IPS-18c (cell line): ENCODE results near the gene MUSTN1.

Experiments used
- H3K4me3 ChIP-seq: 2 replicates; pipeline ENCODE4 v1.7.0; 2013; ENCODE audit warnings: low read depth, mild to moderate bottlenecking, low read length, moderate library complexity; ENCODE audit not compliant: insufficient read depth
- H3K9me3 ChIP-seq: one replicate; pipeline ENCODE4 v1.6.1; 2013; ENCODE audit warnings: mild to moderate bottlenecking, low read length, moderate library complexity; ENCODE audit not compliant: control insufficient read depth, insufficient read depth

The MUSTN1 gene

GRCh38 chr3:52824037-52824436 lies 10.8 kb downstream of the MUSTN1 start:
- no peaks in the 10 kb centered on the region for H3K9me3 ChIP-seq

GRCh38 chr3:52822363-52822762 lies 12.5 kb downstream of the MUSTN1 start:
- Histone ChIP-seq H3K4me3 (no peak overlapping the region), H3K9me3 (no peaks in the 10 kb centered on the region)

More at GRCh38 chr3:52824037-52824436, 10.8 kb downstream of the MUSTN1 start:
- H3K4me3 ChIP-seq = no peak overlapping the region

GRCh38 chr3:52820736-52821135 lies 14.1 kb downstream of the MUSTN1 start:
- Histone ChIP-seq H3K4me3 (no peak overlapping the region), H3K9me3 (no peaks in the 10 kb centered on the region)

GRCh38 chr3:52819936-52820335 lies 14.9 kb downstream of the MUSTN1 start:
- Histone ChIP-seq H3K4me3 (no peak overlapping the region), H3K9me3 (no peaks in the 10 kb centered on the region)

GRCh38 chr3:52817860-52818259 lies 17.0 kb downstream of the MUSTN1 start:
- Histone ChIP-seq H3K4me3 (no peak overlapping the region), H3K9me3 (no peaks in the 10 kb centered on the region)

- H3K4me3 ChIP-seq = no peak overlapping the region
- no peaks in the 10 kb centered on the region for H3K9me3 ChIP-seq
Observed at GRCh38 chr3:52817221-52817620, 17.6 kb downstream of the MUSTN1 start.

GRCh38 chr3:52816654-52817053 lies 18.2 kb downstream of the MUSTN1 start:
- no peak overlapping the region for H3K4me3 ChIP-seq
- no peaks in the 10 kb centered on the region for H3K9me3 ChIP-seq

- no peak overlapping the region for H3K4me3 ChIP-seq
- no peaks in the 10 kb centered on the region for H3K9me3 ChIP-seq
Observed at GRCh38 chr3:52816199-52816598, 18.6 kb downstream of the MUSTN1 start.

- Histone ChIP-seq H3K9me3 (no peaks in the 10 kb centered on the region), H3K4me3 (no peak overlapping the region)
Observed at GRCh38 chr3:52813810-52814209, 21.0 kb downstream of the MUSTN1 start.

GRCh38 chr3:52811452-52812011 lies 23.3 kb downstream of the MUSTN1 start:
- no peak overlapping the region for H3K4me3 ChIP-seq
- H3K9me3 ChIP-seq = no peaks in the 10 kb centered on the region

- H3K9me3 ChIP-seq = no peaks in the 10 kb centered on the region
- H3K4me3 ChIP-seq = no peak overlapping the region
Observed at GRCh38 chr3:52810923-52811322, 23.9 kb downstream of the MUSTN1 start.

GRCh38 chr3:52809662-52810377 lies 25.0 kb downstream of the MUSTN1 start:
- Histone ChIP-seq H3K4me3 (no peak overlapping the region), H3K9me3 (no peaks in the 10 kb centered on the region)

- Histone ChIP-seq H3K9me3 (no peaks in the 10 kb centered on the region), H3K4me3 (no peak overlapping the region)
Observed at GRCh38 chr3:52809149-52809548, 25.7 kb downstream of the MUSTN1 start.

- H3K4me3 ChIP-seq = no peak overlapping the region
- no peaks in the 10 kb centered on the region for H3K9me3 ChIP-seq
Observed at GRCh38 chr3:52805270-52806039, 29.4 kb downstream of the MUSTN1 start.

GRCh38 chr3:52801839-52802238 lies 33.0 kb downstream of the MUSTN1 start:
- Histone ChIP-seq H3K9me3 (no peaks in the 10 kb centered on the region), H3K4me3 (no peak overlapping the region)

- Histone ChIP-seq H3K4me3 (no peak overlapping the region), H3K9me3 (no peaks in the 10 kb centered on the region)
Observed at GRCh38 chr3:52800079-52800478, 34.7 kb downstream of the MUSTN1 start.

GRCh38 chr3:52798978-52799476 lies 35.8 kb downstream of the MUSTN1 start:
- no peaks in the 10 kb centered on the region for H3K9me3 ChIP-seq
- H3K4me3 ChIP-seq = no peak overlapping the region

GRCh38 chr3:52798376-52798977 lies 36.3 kb downstream of the MUSTN1 start:
- no peaks in the 10 kb centered on the region for H3K9me3 ChIP-seq
- H3K4me3 ChIP-seq = no peak overlapping the region
